Stimulated activated CD8-positive, alpha-beta memory T cell treated with anti-CD3 and anti-CD28 coated beads, Interleukin-4, amount 100 ng/mL, for 4 hours (primary cell): ENCODE measurements around the gene TRNT1.

Experiments
- DNase-seq, 2 donors: peaks; one replicate each; pipeline ENCODE4 v3.0.0-alpha.2; 2020; ENCODE audit warnings: low read depth in 2 of 2, low spot score in 1 of 2

TRNT1 gene

DNA sequence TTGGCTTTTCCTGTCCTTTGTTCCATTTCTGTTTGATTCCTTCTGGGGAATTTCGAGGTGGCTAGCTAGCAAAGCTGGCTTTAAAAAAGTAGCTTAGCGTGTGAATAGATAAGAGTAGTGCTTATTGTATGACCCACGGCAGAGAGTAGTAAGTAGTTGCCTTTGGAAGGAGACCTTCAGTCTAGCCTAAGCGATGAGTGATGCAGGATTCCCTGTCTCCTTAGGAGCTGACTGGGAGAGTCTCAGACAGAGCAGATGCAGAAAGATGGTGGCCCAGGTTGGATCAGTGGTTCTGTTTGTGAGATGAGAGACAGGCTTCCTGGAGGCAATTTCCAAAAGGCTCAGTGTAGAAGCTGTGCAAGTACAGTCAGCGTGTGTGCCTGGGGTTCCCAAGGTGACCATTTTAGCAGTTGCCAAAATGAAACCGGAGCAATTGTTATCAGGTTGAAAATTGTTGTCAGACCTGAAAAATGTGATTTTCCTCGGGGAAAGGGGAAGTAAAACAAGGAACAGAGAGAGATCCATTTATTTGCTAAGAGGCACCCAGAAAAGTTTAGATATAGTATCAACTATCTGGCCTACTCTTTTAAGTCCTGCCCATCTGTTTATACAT lies 15.9 kb upstream of the TRNT1 start:
- DNase-seq: no peak

- DNase-seq: no peak
Observed at GRCh38 chr3:3113042-3113709, 13.6 kb upstream of the TRNT1 start.

- DNase-seq: no peak
Observed at GRCh38 chr3:3117651-3118050, 9.1 kb upstream of the TRNT1 start.

- no peak for DNase-seq
Observed at GRCh38 chr3:3119393-3119851, 7.3 kb upstream of the TRNT1 start.

GRCh38 chr3:3125977-3126376 lies 763 bp upstream of the TRNT1 start:
- no peak for DNase-seq

DNA sequence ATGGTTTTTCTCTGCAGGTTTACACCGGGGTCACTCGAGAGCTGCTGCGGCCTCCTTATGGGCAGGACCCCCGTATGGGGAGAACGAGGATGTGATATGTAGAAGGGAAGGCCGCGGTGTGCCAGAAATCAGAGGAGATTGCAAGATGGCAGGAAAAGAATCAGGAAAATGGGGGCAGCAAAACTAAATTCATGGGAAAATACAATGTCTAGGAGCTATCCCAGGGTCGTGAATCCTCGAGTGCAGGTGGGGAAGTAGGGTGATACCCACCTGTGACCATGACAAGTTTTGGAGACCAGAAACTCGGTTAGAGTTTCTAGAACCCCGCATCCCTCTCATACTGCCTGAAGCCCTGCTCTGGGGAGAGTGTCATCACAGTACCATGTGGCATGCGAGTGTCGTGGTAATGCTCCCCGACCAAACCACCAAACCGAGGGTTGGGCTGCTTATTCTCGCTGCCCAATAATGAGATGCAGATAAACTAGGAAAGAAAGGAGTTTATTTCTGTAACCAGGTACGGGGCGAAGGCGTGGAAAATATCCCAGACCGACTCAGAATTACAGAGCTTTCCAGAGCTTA lies 781 bp downstream of the TRNT1 start:
- no peak for DNase-seq

DNA sequence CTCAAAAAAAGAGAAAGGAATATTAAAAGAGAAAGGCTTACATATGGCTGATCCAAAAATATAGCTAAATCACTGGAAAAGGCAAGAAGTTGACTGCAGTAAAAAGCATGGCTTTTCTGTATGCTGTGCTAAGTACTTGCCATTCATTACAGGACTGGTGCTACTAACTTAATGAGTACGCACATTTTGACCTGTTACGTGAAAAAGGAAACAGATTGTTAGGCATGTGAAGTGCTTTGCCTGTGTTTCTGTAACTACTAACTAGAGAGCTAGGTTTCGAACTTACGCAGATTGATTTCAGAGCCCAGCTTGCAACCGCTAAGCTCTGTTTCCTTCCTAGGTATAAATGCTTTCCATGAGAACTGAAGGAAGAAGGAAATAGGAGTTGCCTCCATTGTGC lies 2.8 kb downstream of the TRNT1 start:
- no peak for DNase-seq

DNA sequence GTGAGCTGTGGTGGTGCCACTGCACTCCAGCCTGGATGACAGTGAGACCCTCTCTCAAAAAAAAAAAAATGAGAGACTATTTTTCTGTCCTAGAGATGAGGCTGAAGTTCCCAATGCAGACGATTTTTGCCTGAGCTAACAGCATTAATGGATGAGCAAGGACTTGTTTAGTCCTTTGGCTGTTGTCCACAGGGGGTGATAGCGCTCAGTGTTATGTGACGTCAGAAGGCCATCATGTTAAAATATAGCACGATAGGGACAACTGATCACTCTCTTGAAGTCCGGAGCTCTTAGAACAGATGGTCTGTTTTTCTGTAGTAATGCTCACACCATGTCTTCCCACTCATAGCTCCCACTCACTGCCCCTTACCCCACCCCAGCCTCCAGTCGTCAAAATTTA lies 6.8 kb downstream of the TRNT1 start:
- DNase-seq: no peak

GRCh38 chr3:3134750-3135448 lies 8.2 kb downstream of the TRNT1 start:
- DNase-seq: no peak

- no peak for DNase-seq
Observed at GRCh38 chr3:3137526-3137925, 10.8 kb downstream of the TRNT1 start.

GRCh38 chr3:3141939-3142338 lies 15.2 kb downstream of the TRNT1 start:
- no peak for DNase-seq

- no peak for DNase-seq
Observed at GRCh38 chr3:3145831-3146230, 19.1 kb downstream of the TRNT1 start.

DNA sequence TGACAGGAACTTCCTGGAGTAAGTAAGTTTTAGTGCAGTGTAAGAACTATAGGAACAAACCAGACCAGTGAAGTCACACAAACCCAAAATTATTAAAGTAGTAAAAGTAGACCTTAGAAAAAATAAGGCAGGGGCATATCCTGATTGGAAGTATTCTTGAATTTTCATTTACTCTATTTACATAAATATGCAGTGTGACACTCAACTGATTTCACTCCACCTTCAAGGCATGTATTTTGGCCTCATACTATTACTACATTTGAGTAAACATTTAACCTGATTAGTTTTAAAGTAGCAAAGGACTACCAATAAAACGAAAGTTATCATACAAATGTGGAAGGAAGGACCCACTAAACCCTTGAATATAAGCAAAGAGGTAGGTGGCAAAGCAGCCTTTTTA lies 22.8 kb downstream of the TRNT1 start:
- DNase-seq: no peak

DNA sequence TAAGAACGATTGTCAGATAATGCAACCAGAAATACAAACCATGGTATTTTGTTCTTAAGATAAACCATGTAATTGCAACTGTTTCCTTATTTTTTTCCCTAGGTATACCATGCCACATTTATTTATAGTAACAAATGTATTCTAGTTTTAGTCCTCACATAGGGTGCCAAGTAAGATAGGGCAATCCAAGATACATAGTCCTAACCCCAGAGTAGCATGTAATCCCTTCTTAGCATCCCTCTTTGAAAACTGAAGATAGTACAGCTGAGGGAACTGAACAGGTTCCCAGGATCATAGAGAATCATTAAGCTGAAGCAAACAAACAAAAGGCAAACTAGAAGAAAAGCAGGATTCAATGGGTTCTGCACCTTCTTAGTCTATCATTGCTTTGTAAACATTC lies 24.8 kb downstream of the TRNT1 start:
- no peak for DNase-seq

GRCh38 chr3:3154879-3155610 lies 28.3 kb downstream of the TRNT1 start:
- DNase-seq: no peak

- no peak for DNase-seq
Observed at GRCh38 chr3:3157484-3157883, 30.7 kb downstream of the TRNT1 start.

GRCh38 chr3:3160826-3161225 lies 34.1 kb downstream of the TRNT1 start:
- DNase-seq: no peak

- DNase-seq: no peak
Observed at GRCh38 chr3:3165241-3165640, 38.5 kb downstream of the TRNT1 start.

DNA sequence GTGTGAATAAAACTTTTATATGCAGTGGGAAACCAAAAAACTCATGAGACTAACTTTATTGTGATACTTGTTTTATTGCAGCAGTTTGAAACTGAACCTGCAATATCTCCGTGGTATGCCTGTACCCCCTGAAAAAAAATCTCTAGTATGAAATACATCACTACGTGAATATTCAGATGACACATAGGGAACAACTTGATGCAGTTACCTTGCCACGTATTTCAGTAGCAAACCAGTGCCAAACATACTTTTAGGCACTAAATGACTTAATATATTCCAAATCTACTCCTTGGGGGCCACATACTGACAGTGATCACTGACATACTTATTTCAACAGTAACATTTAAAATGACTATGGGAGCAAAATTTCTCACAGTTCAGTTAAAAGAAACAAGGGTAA lies 38.9 kb downstream of the TRNT1 start:
- no peak for DNase-seq

- no peak for DNase-seq
Observed at GRCh38 chr3:3170998-3171397, 44.3 kb downstream of the TRNT1 start.

DNA sequence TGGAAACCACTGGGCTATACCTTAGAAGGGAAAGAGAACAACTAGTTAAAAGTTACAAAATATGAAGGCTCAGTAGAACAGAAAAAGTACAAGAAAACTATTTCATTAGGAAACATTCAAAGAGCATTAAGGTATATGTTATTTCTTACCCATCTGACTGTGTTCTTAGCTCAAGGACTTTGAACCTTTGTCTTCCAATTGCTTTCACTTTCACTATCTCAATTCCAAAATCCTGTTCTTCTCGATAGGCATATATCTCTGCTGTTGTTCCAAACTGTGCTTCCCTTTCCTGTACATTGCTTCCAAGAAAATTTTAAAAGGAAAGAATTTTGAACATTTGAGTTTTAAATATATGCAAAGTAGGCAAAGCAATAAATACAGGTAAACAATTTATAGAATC lies 45.9 kb downstream of the TRNT1 start:
- DNase-seq: no peak
